Immature natural killer cell (primary cell): Measurements from ENCODE around the gene RAET1E. TPM values are rescaled to one million over a fixed set of nuclear protein-coding genes. Genes with fewer than 3 reads are reported as not detected.
A peak's percentile ranks its signal among the peaks of the same experiment; 100 is the strongest.
"Not testable (repeated sequence)": the region's sequence is repeated elsewhere in the genome, so short reads cannot be mapped to it uniquely, and the experiment has no call there.

Experiments
- DNase-seq, 3 donors: peaks; one replicate each; pipeline ENCODE4 v3.0.0; 2022; ENCODE audit warnings: mixed read lengths in 1 of 3
- H3K27ac Mint-ChIP-seq, 6 donors: one replicate each; pipeline ENCODE4 v1.8.0; 2020; ENCODE audit warnings: mixed read lengths in 6 of 6, mild to moderate bottlenecking in 5 of 6, inconsistent platforms in 4 of 6, moderate library complexity in 3 of 6
- H3K27me3 Mint-ChIP-seq, 3 donors: one replicate each; pipeline ENCODE4 v1.8.0; 2020 to 2021; ENCODE audit warnings: low read depth in 3 of 3, mild to moderate bottlenecking in 3 of 3, mixed read lengths in 3 of 3, moderate library complexity in 3 of 3, inconsistent platforms in 1 of 3
- H3K36me3 Mint-ChIP-seq, 3 donors: one replicate each; pipeline ENCODE4 v1.8.0; 2020; ENCODE audit warnings: mixed read lengths in 3 of 3, inconsistent platforms in 2 of 3, mild to moderate bottlenecking in 2 of 3
- H3K4me1 Mint-ChIP-seq, 2 donors: one replicate each; pipeline ENCODE4 v1.8.0; 2020; ENCODE audit warnings: inconsistent platforms in 2 of 2, mild to moderate bottlenecking in 2 of 2, mixed read lengths in 2 of 2, moderate library complexity in 1 of 2
- H3K4me3 Mint-ChIP-seq, 5 donors: one replicate each; pipeline ENCODE4 v1.8.0; 2020; ENCODE audit warnings: mild to moderate bottlenecking in 5 of 5, mixed read lengths in 5 of 5, inconsistent platforms in 3 of 5, moderate library complexity in 3 of 5
- H3K9me3 Mint-ChIP-seq, 6 donors: one replicate each; pipeline ENCODE4 v1.8.0; 2020; ENCODE audit warnings: mild to moderate bottlenecking in 6 of 6, mixed read lengths in 6 of 6, inconsistent platforms in 4 of 6, moderate library complexity in 3 of 6
- polyA plus RNA-seq, 3 donors: library from polyadenylated mRNA; unstranded; fragments of 300-500 nt; fragmentation: Illumina TruSeq; gene quantifications; one replicate each; pipeline ENCODE4 v1.2.3, GENCODE V29; 2021

The RAET1E gene, protein sequence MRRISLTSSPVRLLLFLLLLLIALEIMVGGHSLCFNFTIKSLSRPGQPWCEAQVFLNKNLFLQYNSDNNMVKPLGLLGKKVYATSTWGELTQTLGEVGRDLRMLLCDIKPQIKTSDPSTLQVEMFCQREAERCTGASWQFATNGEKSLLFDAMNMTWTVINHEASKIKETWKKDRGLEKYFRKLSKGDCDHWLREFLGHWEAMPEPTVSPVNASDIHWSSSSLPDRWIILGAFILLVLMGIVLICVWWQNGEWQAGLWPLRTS
- not detected for polyA plus RNA-seq

DNA sequence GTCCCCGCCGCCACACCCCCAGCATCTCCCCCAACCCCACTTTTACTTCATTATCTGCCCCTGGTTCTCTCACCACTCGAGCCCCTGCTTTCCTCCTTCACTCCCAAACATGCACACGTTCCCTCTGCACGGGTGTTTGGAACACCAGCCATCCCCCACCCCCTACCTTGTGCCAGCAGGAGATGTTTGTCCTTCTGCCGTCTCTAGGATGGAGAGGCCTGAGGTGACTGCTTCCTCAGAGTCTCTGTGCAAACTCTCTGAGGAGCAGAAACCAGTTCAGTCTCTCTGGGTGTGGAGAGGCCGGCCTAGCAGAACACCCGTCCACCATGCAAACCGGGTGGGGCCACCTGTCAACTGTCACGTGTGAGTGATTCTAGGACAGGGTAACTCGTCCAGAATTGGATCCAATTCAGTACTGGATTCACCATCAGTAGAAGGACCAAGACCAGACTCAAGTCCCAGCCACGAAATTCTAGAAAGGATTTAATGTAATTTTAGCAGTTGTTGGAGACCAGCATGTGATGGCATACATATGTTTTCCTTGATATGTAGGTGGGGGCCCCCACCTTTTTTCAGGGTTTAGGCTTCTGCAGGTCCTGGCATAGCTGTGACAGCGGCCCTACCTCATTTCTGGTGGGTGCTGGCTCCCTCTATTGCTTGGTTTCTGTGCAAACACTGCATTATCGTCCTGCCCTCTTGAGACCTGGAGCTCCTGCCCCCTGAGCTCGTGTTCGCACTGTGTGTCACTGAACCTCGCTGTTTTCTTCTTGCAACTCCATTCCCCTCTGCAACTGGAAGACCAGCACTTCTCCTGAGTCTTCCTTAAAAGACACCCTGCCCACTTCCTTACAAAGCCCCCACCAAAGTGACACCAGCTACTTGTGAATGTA is at the start of gene RAET1E:
RAET1E (minus strand) TSS at position 259 of the 890 bp plus-strand sequence. CDS start 7,212 bp downstream, outside the sequence.
- H3K36me3 Mint-ChIP-seq = no peaks in the 10 kb centered on the region

DNA sequence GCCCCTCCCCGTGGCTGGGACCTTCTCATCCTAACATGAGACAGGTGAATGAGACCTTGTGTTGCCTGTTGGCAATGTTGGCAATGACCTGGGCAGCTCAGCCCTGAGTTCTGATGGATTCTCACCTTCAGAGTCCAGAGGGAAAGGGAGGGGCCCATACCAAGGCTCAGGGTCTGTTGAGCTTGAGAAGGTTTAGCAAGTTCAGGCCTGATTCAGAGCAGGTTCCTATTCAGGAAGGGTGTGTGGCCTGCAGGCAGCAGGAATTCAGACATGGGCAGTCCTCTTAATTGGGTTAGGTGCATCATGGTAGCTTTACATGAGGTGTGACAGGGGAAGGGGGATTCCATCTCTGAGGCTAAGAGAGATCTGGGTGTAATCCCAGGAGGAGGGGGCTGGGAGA is 49.6 kb upstream of the RAET1E start:
- not testable (repeated sequence) for H3K4me3 Mint-ChIP-seq

More for the DNA sequence above, at the start of gene RAET1E:
- no peaks in the 10 kb centered on the region for H3K4me1 Mint-ChIP-seq
- H3K9me3 Mint-ChIP-seq = no peaks in the 10 kb centered on the region
- H3K27me3 Mint-ChIP-seq = peaks cover 5 to 6% (median 5%) of the 10 kb centered on the region in 3 donors
- peak within 1 kb of the TSS in 1 of 5 donors; percentile 30 for H3K4me3 Mint-ChIP-seq
- DNase-seq = no peak
- no peak within 1 kb of the TSS for H3K27ac Mint-ChIP-seq

DNA sequence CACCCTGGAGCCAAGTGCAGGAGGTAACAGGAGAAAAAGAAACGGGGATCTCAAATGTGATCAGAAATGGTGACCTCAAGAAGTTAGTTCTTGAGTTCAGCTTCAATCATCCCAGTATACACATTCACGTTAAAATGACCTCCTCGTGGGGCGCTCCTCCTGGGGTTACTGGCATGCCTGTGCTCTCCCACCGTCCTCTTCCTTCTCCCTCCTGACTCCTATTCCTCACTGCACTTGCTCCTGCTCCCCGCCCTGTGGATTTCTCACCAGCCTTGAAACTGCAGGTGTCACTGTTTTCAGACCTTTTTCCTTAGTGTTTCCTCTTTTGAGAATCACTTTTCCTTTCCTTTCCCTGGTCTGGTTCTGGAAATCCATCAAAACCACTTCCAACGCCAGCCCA is 48.7 kb upstream of the RAET1E start:
- H3K27me3 Mint-ChIP-seq = peaks cover 5 to 17% (median 13%) of the 10 kb centered on the region in 3 donors
- H3K36me3 Mint-ChIP-seq, H3K4me3 Mint-ChIP-seq, DNase-seq, H3K27ac Mint-ChIP-seq, H3K9me3 Mint-ChIP-seq, H3K4me1 Mint-ChIP-seq: not testable (repeated sequence)

More for the DNA sequence above, 49.6 kb upstream of the RAET1E start:
- not testable (repeated sequence) for H3K36me3 Mint-ChIP-seq, H3K9me3 Mint-ChIP-seq, H3K4me1 Mint-ChIP-seq, H3K27ac Mint-ChIP-seq, DNase-seq
- H3K27me3 Mint-ChIP-seq = peaks cover 3 to 18% (median 11%) of the 10 kb centered on the region in 3 donors

DNA sequence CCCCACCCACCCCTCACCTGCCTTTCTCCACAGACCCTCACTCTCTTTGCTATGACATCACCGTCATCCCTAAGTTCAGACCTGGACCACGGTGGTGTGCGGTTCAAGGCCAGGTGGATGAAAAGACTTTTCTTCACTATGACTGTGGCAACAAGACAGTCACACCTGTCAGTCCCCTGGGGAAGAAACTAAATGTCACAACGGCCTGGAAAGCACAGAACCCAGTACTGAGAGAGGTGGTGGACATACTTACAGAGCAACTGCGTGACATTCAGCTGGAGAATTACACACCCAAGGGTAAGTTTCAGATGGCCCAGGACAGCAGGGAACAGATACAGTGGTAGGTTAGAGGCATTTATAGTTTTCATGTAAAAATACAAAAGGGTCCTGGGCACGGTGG is 47.4 kb upstream of the RAET1E start:
- not testable (repeated sequence) for H3K27ac Mint-ChIP-seq, H3K4me3 Mint-ChIP-seq, H3K9me3 Mint-ChIP-seq, DNase-seq, H3K36me3 Mint-ChIP-seq
- Mint-ChIP-seq H3K27me3 (peaks cover 12 to 22% (median 17%) of the 10 kb centered on the region in 3 donors), H3K4me1 (peaks cover 10 to 14% of the 10 kb centered on the region in 2 donors)

DNA sequence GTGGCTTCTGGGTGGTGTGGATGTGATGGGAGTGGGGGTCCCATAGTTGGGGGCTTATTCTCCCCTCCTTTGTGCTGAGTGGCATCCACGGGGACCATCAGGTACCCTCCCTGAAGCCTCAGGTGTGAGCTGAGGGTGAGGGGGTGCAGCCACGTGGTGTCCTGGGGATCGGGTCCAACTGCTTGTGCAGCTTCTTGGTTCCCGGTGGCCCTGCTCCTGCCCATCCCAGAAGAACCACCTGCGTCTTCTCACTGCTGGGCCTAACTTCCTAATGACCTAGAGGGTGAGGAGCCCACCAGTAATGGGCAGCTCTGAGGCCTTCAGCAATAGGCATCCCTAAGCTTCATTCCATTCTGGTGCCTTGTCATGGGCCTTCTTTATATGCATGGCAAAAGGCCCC is 45.4 kb upstream of the RAET1E start:
- H3K27me3 Mint-ChIP-seq = peaks cover 20 to 29% (median 29%) of the 10 kb centered on the region in 3 donors
- DNase-seq, H3K9me3 Mint-ChIP-seq, H3K36me3 Mint-ChIP-seq: not testable (repeated sequence)
- peak overlapping the region; percentile 59 to 98 (median 69) for H3K4me3 Mint-ChIP-seq
- peak overlapping the region in 4 of 6 donors; percentile 37 to 97 (median 81) for H3K27ac Mint-ChIP-seq
- H3K4me1 Mint-ChIP-seq = peaks cover 19 to 25% of the 10 kb centered on the region in 2 donors

DNA sequence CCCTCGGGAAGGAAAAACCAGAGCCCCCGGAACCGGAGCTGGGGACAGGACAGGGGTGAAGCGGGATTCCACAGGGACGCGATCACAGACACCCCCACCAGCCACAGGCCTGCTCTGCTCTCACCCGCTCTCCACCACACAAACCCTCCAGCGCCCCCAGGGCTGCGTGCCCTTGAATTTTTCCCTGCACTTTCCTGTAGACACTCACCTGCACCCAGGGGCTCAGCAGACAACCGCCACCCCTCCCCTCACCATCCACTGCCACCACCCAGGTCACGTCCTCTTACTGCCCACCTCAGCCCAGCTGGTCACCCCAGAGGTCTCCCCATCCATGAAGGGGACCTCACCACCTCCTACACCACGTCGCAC is 44.5 kb upstream of the RAET1E start:
- Mint-ChIP-seq H3K27me3 (peaks cover 23 to 34% (median 31%) of the 10 kb centered on the region in 3 donors), H3K36me3 (no peaks in the 10 kb centered on the region), H3K4me3 (peak overlapping the region; percentile 95 to 98 (median 98)), H3K27ac (peak overlapping the region in 5 of 6 donors; percentile 72 to 97 (median 84)), H3K4me1 (peaks cover 19 to 28% of the 10 kb centered on the region in 2 donors), H3K9me3 (no peaks in the 10 kb centered on the region)
- no peak for DNase-seq

DNA sequence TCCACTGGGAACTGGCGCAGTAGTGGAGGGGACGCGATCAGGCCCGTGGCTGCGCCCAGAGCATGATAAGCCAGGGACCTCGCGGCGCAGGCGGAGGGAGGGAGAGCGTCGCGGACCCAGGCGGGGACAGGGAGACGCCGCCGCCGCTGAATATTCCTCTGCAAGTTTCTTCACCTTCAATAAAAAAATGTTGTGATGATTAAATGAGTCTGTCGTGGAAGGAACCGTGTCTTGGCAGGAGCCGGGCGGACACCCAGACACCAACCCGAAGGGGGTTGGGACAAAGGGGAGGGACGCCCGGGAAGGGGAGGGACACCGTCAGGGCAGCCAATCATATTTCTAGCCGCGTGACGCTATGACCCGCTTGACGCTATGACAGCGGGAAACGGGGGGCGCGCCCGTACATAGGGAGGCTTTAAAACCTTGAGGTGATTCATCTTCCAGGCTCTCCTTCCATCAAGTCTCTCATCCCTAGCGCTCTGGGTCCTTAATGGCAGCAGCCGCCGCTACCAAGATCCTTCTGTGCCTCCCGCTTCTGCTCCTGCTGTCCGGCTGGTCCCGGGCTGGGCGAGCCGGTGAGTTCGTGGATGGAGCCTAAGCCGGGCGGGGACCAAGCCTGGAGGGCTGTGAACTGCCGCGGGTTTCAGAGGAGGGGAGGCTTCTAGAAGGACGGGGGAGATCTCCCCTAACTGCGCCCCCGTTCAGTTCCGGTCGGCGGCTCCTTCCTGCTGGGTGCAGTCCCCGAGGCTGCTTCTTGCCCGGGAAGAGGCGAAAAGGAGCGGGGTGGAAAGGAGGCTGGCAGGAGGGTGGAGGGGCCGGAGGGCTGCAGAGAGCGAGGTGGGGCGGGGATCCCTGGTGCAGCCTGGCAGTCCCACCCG is 43.9 kb upstream of the RAET1E start, which contains the start of gene ULBP2:
ULBP2 (plus strand) TSS at position 432 of the 878 bp plus-strand sequence; CDS start at position 491, 59 bp downstream.
- Mint-ChIP-seq H3K9me3 (no peaks in the 10 kb centered on the region), H3K27ac (peak within 1 kb of the TSS; percentile 57 to 97 (median 92)), H3K4me3 (peak within 1 kb of the TSS; percentile 95 to 98 (median 98)), H3K4me1 (peaks cover 19 to 28% of the 10 kb centered on the region in 2 donors), H3K27me3 (peaks cover 27 to 37% (median 34%) of the 10 kb centered on the region in 3 donors), H3K36me3 (no peaks in the 10 kb centered on the region)
- DNase-seq = peak; percentile 90 to 92 (median 91)

DNA sequence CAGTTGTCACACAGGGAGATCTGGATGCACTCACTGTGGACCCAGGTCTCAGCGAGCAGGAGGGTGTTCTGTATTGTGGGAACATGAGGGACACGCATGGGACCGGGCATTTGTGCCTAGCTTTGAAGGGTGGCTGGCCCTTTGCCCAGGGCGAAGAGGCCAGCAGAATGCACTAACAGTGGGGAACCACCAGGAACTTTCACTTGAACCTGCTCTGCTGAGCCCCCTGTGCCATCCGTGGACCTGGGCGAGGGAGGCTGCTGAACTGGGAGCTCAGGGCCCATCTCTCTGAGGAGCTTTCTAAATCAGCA is 42.7 kb upstream of the RAET1E start:
- peak overlapping the region in 5 of 6 donors; percentile 67 to 97 (median 82) for H3K27ac Mint-ChIP-seq
- DNase-seq = no peak
- peaks cover 19 to 28% of the 10 kb centered on the region in 2 donors for H3K4me1 Mint-ChIP-seq
- no peaks in the 10 kb centered on the region for H3K36me3 Mint-ChIP-seq
- H3K4me3 Mint-ChIP-seq = peak overlapping the region; percentile 39 to 98 (median 72)
- peaks cover 32 to 47% (median 34%) of the 10 kb centered on the region in 3 donors for H3K27me3 Mint-ChIP-seq
- H3K9me3 Mint-ChIP-seq = no peaks in the 10 kb centered on the region

DNA sequence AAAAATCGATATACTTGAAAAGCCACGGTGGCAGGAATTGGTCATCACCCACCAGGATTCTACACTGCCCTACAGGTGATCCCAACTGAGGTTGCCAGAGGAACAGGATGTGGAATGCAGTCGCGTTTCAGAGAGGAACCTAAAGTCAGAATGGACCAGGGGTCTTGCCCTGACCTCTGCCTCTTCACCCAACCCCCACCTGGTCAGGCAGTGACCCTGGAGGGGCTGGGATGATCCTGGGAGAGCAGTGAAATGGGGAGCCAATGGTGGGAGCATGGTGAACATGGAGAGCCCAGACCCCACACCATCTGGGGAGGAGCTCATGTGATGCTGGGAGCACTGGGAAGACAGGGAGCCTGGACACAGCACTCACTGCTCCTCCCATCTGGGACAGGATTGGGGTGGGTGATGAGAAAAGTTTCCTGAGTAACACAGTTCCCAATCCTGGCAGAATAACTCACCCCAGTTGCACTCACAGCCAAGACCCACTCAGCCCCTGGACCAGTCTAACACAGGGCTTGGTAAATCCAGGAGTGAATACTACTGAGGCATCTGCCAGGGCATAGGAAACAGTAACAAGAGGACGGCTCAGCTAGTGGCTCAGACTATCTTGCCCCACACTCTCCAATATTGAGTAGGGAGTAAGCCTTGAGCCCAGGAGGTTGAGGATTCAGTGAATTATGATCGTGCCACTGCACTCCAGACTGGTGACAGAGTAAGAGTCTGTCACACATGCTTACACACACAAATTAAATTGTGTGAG is 42.2 kb upstream of the RAET1E start:
- H3K36me3 Mint-ChIP-seq = no peaks in the 10 kb centered on the region
- no peaks in the 10 kb centered on the region for H3K9me3 Mint-ChIP-seq
- peak overlapping the region; percentile 39 to 98 (median 72) for H3K4me3 Mint-ChIP-seq
- no peak for DNase-seq
- H3K27me3 Mint-ChIP-seq = peaks cover 35 to 52% (median 35%) of the 10 kb centered on the region in 3 donors
- peak overlapping the region in 4 of 6 donors; percentile 67 to 97 (median 84) for H3K27ac Mint-ChIP-seq
- peaks cover 19 to 28% of the 10 kb centered on the region in 2 donors for H3K4me1 Mint-ChIP-seq

DNA sequence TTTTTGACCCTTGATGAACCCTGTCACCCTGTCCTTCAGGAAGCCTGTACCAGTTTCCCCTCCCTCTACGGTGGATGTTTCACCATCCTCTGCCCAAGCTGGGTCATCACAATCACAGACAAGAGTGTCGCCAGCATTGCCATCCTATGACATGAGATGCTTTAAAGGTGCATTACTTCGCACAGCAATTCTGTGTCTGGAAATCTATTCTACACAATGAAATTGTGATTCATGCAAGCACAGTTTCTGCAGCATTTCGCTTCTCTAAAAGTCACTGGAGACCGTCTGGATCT is 41.4 kb upstream of the RAET1E start:
- Mint-ChIP-seq H3K9me3 (no peaks in the 10 kb centered on the region), H3K27me3 (peaks cover 37 to 57% (median 39%) of the 10 kb centered on the region in 3 donors), H3K36me3 (no peaks in the 10 kb centered on the region), H3K27ac (peak overlapping the region in 5 of 6 donors; percentile 79 to 92 (median 87)), H3K4me3 (peak overlapping the region; percentile 74 to 98 (median 84)), H3K4me1 (peaks cover 19 to 30% of the 10 kb centered on the region in 2 donors)
- no peak for DNase-seq

DNA sequence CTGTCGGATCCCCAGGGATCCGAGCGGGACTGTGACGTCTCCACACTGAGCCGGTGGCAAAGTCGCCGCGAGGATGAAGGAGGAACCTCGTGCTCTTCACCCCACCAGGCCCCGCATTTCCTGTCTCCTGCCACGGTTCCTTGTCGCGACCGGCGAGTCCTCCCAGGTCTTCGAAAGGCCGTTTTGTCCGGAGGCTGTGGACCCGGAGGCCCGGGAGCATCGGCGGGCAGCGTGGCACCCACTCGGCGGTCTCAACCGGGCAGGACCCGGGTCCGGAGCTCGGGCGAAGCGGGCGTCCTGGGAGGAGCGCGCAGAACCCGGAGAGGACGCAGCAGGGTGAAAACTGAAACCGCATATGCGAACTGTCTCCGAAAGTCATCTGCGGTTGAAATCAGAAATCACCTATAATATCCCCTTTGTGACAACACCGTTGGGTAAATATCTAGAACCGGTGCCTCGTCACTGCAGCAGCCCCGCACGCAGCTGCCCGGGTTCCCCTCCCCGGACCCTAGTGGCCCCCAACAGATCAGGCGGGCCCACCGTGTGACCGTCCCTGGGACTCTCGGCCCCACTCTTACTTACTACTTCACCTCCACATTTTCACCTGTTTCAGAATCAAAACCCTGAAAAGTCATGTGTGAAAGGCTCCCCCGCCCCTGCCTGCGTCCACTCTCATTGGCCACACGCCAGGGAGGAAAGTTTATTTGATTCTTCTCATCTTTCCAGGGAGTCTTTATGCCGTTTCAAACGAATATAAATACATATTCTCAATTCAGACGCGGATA is 40.9 kb upstream of the RAET1E start:
- Mint-ChIP-seq H3K27me3 (peaks cover 37 to 58% (median 40%) of the 10 kb centered on the region in 3 donors), H3K4me3 (peak overlapping the region; percentile 74 to 98 (median 84)), H3K4me1 (peaks cover 19 to 31% of the 10 kb centered on the region in 2 donors), H3K36me3 (no peaks in the 10 kb centered on the region), H3K9me3 (no peaks in the 10 kb centered on the region), H3K27ac (peak overlapping the region in 5 of 6 donors; percentile 79 to 92 (median 87))
- peak; percentile 58 to 73 (median 62) for DNase-seq

DNA sequence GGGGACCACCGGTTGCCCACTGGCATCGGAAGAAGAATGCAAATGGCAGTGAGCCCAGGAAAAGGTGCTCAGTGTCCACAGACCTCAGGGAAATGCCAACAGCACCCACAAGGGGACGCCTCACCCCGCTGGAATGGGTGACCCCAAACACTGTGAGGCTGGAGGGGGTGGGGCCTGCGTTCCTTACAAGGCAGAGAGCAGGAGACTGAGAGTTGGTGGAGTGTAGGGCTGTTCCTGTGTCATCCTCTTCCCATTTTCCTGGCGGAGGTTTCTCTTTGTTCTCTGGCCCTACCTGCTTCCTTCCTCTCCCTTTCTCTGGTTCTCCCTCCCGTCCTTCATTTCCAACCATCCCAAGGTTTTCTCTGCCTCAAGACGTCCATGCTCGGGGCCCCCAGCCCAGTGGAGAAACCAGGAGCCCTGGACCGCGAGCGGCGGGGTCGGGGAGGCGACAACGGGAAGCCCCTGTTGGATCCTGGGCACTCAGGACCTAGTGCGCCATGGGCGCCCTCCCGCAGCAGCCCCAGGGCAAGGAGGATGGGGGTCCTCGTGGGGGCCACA is 40.2 kb upstream of the RAET1E start:
- H3K36me3 Mint-ChIP-seq, H3K9me3 Mint-ChIP-seq: not testable (repeated sequence)
- peaks cover 37 to 58% (median 40%) of the 10 kb centered on the region in 3 donors for H3K27me3 Mint-ChIP-seq
- H3K4me1 Mint-ChIP-seq = peaks cover 19 to 31% of the 10 kb centered on the region in 2 donors
- H3K27ac Mint-ChIP-seq = peak overlapping the region in 2 of 6 donors; percentile 40 to 83
- peak overlapping the region; percentile 59 to 98 (median 80) for H3K4me3 Mint-ChIP-seq
- DNase-seq = peak in 1 of 3 donors; percentile 19
